Caco-2 (cell line): ENCODE data around the gene GOSR2. TPM values are rescaled to one million over a fixed set of nuclear protein-coding genes. Genes with fewer than 3 reads are reported as not detected.
"Not testable (repeated sequence)": the region's sequence is repeated elsewhere in the genome, so short reads cannot be mapped to it uniquely, and the experiment has no call there.

Source experiments
- BruUV-seq: library from RNA; stranded (reverse); fragments of 400-500 nt; replicated peaks from 2 replicates; lab custom pipeline; 2021; lab: Mats Ljungman, UMichigan
- CTCF ChIA-PET: fragments of 300-600 bp; sonication (Branson Sonifier 250); formaldehyde crosslinking; loops from one replicate; lab custom pipeline; 2022; ENCODE audit warnings: antibody characterized with exemption; lab: Charles Lee
- POLR2A ChIA-PET: fragments of 300-600 bp; sonication (Branson Sonifier 250); formaldehyde crosslinking; loops from one replicate; lab custom pipeline; 2022; ENCODE audit warnings: antibody characterized with exemption; lab: Charles Lee
- DNase-seq, 2 experiments: peaks; one replicate each; pipeline versions ENCODE4 v3.0.0 to v3.0.0-alpha.2; 2020 to 2022
- H3K27me3 ChIP-seq: replicated peaks from 2 replicates; pipeline ENCODE4 v1.6.0; 2011; ENCODE audit warnings: low read length; ENCODE audit not compliant: control insufficient read depth, insufficient read depth
- H3K36me3 ChIP-seq: 2 replicates; pipeline ENCODE4 v1.5.1; 2011; ENCODE audit warnings: low read length; ENCODE audit not compliant: control insufficient read depth, insufficient read depth
- H3K4me1 ChIP-seq: fragments of 250-450 bp; sonication (Bioruptor Pico); 2 replicates; pipeline ENCODE4 v1.5.1; 2020; ENCODE audit warnings: mild to moderate bottlenecking
- H3K4me3 ChIP-seq: 2 replicates; pipeline ENCODE4 v1.5.1; 2011; ENCODE audit warnings: low read depth, mild to moderate bottlenecking, control low read depth, low read length
- H3K9me3 ChIP-seq: fragments of 250-450 bp; sonication (Bioruptor Pico); 2 replicates; pipeline ENCODE4 v1.5.1; 2020; ENCODE audit warnings: mild to moderate bottlenecking, moderate library complexity
- H3K27ac Mint-ChIP-seq: one replicate; pipeline ENCODE4 v1.8.0; 2022; ENCODE audit warnings: mixed read lengths; ENCODE audit not compliant: unreplicated experiment
- H3K27me3 Mint-ChIP-seq: one replicate; pipeline ENCODE4 v1.8.0; 2022; ENCODE audit warnings: mixed read lengths; ENCODE audit not compliant: insufficient read depth, unreplicated experiment
- H3K36me3 Mint-ChIP-seq: one replicate; pipeline ENCODE4 v1.8.0; 2022; ENCODE audit warnings: mild to moderate bottlenecking, mixed read lengths; ENCODE audit not compliant: insufficient read depth, unreplicated experiment
- H3K4me1 Mint-ChIP-seq: one replicate; pipeline ENCODE4 v1.8.0; 2022; ENCODE audit warnings: low read depth, mixed read lengths; ENCODE audit not compliant: unreplicated experiment
- H3K4me3 Mint-ChIP-seq: one replicate; pipeline ENCODE4 v1.8.0; 2022; ENCODE audit warnings: mild to moderate bottlenecking, moderate library complexity, mixed read lengths; ENCODE audit not compliant: unreplicated experiment
- H3K9me3 Mint-ChIP-seq: one replicate; pipeline ENCODE4 v1.8.0; 2022; ENCODE audit warnings: mixed read lengths; ENCODE audit not compliant: unreplicated experiment
- intact Hi-C: fragments of 100-400 bp; cut with micrococcal nuclease; formaldehyde crosslinking; loops from one replicate; pipeline ENCODE4 v1.10.0; 2022; ENCODE audit not compliant: unreplicated experiment
- total RNA-seq: library from RNA; stranded (reverse); gene quantifications from 2 replicates; pipeline ENCODE4 v1.2.3, GENCODE V29; 2022
- TF ChIP-seq, protein P1 (sequence below), 2 experiments: fragments of 200-600 bp in 1 of 2; IDR thresholded peaks; 1 replicate in 1 of 2; 2 replicates in 1 of 2; pipeline versions ENCODE4 v1.5.1 to v1.8.0; 2011 to 2022; ENCODE audit warnings: antibody characterized with exemption in 1 of 2, control low read depth in 1 of 2, inconsistent platforms in 1 of 2, low read depth in 1 of 2, low read length in 1 of 2, mild to moderate bottlenecking in 1 of 2, moderate library complexity in 1 of 2; ENCODE audit not compliant: insufficient read depth in 1 of 2, severe bottlenecking in 1 of 2, unreplicated experiment in 1 of 2

Gene GOSR2
- total RNA-seq, 1 experiment from 2014 or later, result 84.0 TPM

DNA sequence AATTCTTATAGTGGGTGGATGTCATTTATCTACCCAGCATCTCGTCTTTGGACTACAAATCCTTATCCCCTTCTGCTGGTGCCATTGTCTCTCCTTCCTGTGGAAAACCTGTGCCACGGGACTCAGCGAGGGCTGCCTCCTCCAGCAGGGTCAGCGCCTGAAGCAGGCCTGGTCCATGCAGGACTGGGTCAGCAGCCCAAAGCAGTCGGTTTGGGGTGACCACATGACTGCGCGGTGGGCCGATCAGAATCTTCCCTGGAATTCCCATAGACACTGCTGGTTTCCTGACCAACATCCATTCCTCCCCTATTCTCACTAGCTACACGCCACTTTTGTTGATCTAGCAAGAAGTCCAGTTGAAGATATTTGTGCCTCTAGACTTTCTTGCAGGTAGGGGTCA, 29.2 kb downstream of the GOSR2 start:
- POLR2A ChIA-PET, result no interaction called here
- intact Hi-C loops, result no loop called here
- CTCF ChIA-PET, result interaction anchor here (0.8 kb wide), 1 partner anchor 10 kb away, joined by 4 read pairs; no protein-coding TSS in a partner anchor

GRCh38 chr17:46953191-46953590, 30.2 kb downstream of the GOSR2 start:
- not testable (repeated sequence) for H3K27me3 ChIP-seq

More for the DNA sequence above, 29.2 kb downstream of the GOSR2 start:
- no peaks in the 10 kb centered on the region for H3K9me3 ChIP-seq
- peaks cover 15% of the 10 kb centered on the region for H3K27me3 Mint-ChIP-seq
- no peak for DNase-seq
- H3K4me1 Mint-ChIP-seq, result no peaks in the 10 kb centered on the region
- H3K36me3 Mint-ChIP-seq, result peaks cover 10% of the 10 kb centered on the region
- no peaks in the 10 kb centered on the region for H3K27me3 ChIP-seq
- H3K4me1 ChIP-seq, result no peaks in the 10 kb centered on the region
- no peak overlapping the region for H3K27ac Mint-ChIP-seq
- H3K36me3 ChIP-seq, result no peaks in the 10 kb centered on the region
- no TSS peak for BruUV-seq
- no peaks in the 10 kb centered on the region for H3K9me3 Mint-ChIP-seq
- TF ChIP-seq, protein P1, sequence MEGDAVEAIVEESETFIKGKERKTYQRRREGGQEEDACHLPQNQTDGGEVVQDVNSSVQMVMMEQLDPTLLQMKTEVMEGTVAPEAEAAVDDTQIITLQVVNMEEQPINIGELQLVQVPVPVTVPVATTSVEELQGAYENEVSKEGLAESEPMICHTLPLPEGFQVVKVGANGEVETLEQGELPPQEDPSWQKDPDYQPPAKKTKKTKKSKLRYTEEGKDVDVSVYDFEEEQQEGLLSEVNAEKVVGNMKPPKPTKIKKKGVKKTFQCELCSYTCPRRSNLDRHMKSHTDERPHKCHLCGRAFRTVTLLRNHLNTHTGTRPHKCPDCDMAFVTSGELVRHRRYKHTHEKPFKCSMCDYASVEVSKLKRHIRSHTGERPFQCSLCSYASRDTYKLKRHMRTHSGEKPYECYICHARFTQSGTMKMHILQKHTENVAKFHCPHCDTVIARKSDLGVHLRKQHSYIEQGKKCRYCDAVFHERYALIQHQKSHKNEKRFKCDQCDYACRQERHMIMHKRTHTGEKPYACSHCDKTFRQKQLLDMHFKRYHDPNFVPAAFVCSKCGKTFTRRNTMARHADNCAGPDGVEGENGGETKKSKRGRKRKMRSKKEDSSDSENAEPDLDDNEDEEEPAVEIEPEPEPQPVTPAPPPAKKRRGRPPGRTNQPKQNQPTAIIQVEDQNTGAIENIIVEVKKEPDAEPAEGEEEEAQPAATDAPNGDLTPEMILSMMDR (IDR thresholded peaks at IDR 0.05; ENCODE audit: insufficient read depth in 1 of 2, low read depth in 1 of 2, low read length in 1 of 2, severe bottlenecking in 1 of 2, unreplicated experiment in 1 of 2), result no peak
- H3K4me3 Mint-ChIP-seq, result no peak overlapping the region
- H3K4me3 ChIP-seq, result no peak overlapping the region

GRCh38 chr17:46958041-46958591, 35.2 kb downstream of the GOSR2 start:
- Histone ChIP-seq H3K4me1 (no peaks in the 10 kb centered on the region), H3K9me3 (no peaks in the 10 kb centered on the region), H3K4me3 (no peak overlapping the region), H3K36me3 (no peaks in the 10 kb centered on the region), H3K27me3 (no peaks in the 10 kb centered on the region; the same call in 1 of the 2 replicates)
- Mint-ChIP-seq H3K27me3 (peaks cover 27% of the 10 kb centered on the region), H3K9me3 (no peaks in the 10 kb centered on the region), H3K4me3 (no peak overlapping the region), H3K36me3 (no peaks in the 10 kb centered on the region), H3K4me1 (no peaks in the 10 kb centered on the region), H3K27ac (no peak overlapping the region)
- intact Hi-C loops, result no loop called here
- ChIA-PET CTCF (no interaction called here), POLR2A (no interaction called here)
- no peak for DNase-seq
- TF ChIP-seq, protein P1 (IDR thresholded peaks at IDR 0.05; ENCODE audit: insufficient read depth in 1 of 2, low read depth in 1 of 2, low read length in 1 of 2, severe bottlenecking in 1 of 2, unreplicated experiment in 1 of 2), result no peak
- BruUV-seq, result no TSS peak

More at GRCh38 chr17:46953191-46953590, 30.2 kb downstream of the GOSR2 start:
- POLR2A ChIA-PET, H3K36me3 ChIP-seq, H3K27ac Mint-ChIP-seq, H3K9me3 ChIP-seq, H3K9me3 Mint-ChIP-seq, BruUV-seq, H3K4me3 Mint-ChIP-seq, H3K36me3 Mint-ChIP-seq, H3K4me3 ChIP-seq, H3K4me1 Mint-ChIP-seq, DNase-seq, CTCF ChIA-PET, intact Hi-C loops, H3K4me1 ChIP-seq: not testable (repeated sequence)
- H3K27me3 Mint-ChIP-seq, result peaks cover 25% of the 10 kb centered on the region
